HL-60 (cell line): ENCODE data around the gene ICA1.

Source experiments
- CTCF ChIP-seq: IDR thresholded peaks from one replicate; pipeline ENCODE4 v1.5.1; 2011; ENCODE audit warnings: low read length, control low read depth, inconsistent platforms; ENCODE audit not compliant: insufficient read depth
- GABPA ChIP-seq: IDR thresholded peaks from 2 replicates; pipeline ENCODE4 v1.6.1; 2012; ENCODE audit warnings: low read depth
- POLR2AphosphoS5 ChIP-seq: IDR thresholded peaks from 2 replicates; pipeline ENCODE4 v1.6.1; 2012; ENCODE audit warnings: low read depth
- TF ChIP-seq, protein P1 (sequence below): IDR thresholded peaks from 2 replicates; pipeline ENCODE4 v1.6.1; 2012; ENCODE audit warnings: low read depth; ENCODE audit not compliant: insufficient replicate concordance

DNA sequence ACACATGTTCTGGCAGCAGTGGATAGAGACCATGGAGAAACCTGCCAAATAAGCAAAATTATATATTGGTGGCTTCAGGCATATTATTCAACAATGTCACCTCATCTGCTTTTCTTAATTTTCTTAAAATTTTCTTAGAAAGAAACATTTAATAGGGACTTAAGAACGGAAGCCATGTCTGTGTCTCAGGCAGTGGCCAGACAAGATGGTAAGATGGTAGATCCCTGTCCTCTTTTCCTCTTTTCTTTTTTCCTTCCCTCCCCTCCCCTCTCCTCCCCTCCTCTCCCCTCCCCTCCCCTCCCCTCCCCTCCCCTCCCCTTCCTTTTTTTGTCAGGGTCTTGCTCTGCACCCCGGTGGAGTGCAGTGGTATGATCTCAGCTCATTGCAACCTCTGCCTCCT is 24.2 kb upstream of the ICA1 start:
- TF ChIP-seq CTCF (no peak), POLR2AphosphoS5 (no peak), GABPA (no peak)
- TF ChIP-seq, protein P1, sequence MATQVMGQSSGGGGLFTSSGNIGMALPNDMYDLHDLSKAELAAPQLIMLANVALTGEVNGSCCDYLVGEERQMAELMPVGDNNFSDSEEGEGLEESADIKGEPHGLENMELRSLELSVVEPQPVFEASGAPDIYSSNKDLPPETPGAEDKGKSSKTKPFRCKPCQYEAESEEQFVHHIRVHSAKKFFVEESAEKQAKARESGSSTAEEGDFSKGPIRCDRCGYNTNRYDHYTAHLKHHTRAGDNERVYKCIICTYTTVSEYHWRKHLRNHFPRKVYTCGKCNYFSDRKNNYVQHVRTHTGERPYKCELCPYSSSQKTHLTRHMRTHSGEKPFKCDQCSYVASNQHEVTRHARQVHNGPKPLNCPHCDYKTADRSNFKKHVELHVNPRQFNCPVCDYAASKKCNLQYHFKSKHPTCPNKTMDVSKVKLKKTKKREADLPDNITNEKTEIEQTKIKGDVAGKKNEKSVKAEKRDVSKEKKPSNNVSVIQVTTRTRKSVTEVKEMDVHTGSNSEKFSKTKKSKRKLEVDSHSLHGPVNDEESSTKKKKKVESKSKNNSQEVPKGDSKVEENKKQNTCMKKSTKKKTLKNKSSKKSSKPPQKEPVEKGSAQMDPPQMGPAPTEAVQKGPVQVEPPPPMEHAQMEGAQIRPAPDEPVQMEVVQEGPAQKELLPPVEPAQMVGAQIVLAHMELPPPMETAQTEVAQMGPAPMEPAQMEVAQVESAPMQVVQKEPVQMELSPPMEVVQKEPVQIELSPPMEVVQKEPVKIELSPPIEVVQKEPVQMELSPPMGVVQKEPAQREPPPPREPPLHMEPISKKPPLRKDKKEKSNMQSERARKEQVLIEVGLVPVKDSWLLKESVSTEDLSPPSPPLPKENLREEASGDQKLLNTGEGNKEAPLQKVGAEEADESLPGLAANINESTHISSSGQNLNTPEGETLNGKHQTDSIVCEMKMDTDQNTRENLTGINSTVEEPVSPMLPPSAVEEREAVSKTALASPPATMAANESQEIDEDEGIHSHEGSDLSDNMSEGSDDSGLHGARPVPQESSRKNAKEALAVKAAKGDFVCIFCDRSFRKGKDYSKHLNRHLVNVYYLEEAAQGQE, result no peak
